Measurements from ENCODE around the gene ZNF511.

GRCh38 chr10:133266056-133266795 is 42.5 kb upstream of the ZNF511 start:
- TF ChIP-seq CTCF (IDR thresholded peaks at IDR 0.05; ENCODE audit: insufficient read depth, low read length, poor library complexity, severe bottlenecking) (no peak), EZH2phosphoT487 (conservative IDR thresholded peaks at IDR 0.05; ENCODE audit: low read length) (no peak)

Measured in SU-DHL-6 (cell line).